Pancreas (tissue), 10 donors: Measurements from ENCODE around the gene SOX21. TPM values are rescaled to one million over a fixed set of nuclear protein-coding genes. Genes with fewer than 3 reads are reported as not detected.
A peak's percentile ranks its signal among the peaks of the same experiment; 100 is the strongest.

Source experiments
- ATAC-seq, 4 donors: fragments of 200-7000 bp; cut with Tn5 transposase; one replicate each; pipeline versions ENCODE4 v1.8.0 to v1.9.1; 2020; ENCODE audit warnings: mild to moderate bottlenecking in 4 of 4, moderate library complexity in 4 of 4
- DNase-seq, 6 donors: peaks; one replicate each; pipeline ENCODE4 v3.0.0-alpha.2; 2020
- FAIRE-seq: peaks from 2 replicates; lab custom pipeline; 2012; peaks lifted over from hg19 to GRCh38; lab: Jason Lieb, UNC
- H3K27ac ChIP-seq, 4 donors: fragments of 200-600 bp; sonication (generic); 1 replicate in 3 of 4; 2 replicates in 1 of 4; pipeline versions ENCODE4 v1.5.0 to v1.8.0; 2020
- H3K27me3 ChIP-seq, 4 donors: fragments of 200-600 bp; one replicate each; pipeline ENCODE4 v1.8.0; 2021
- H3K36me3 ChIP-seq, 3 donors: fragments of 200-600 bp; sonication (generic) in 1 of 3; one replicate each; pipeline versions ENCODE4 v1.5.0 to v1.8.0; 2020 to 2021
- H3K4me1 ChIP-seq, 3 donors: fragments of 200-600 bp; one replicate each; pipeline ENCODE4 v1.8.0; 2021
- H3K4me3 ChIP-seq, 4 donors: fragments of 200-600 bp; sonication (generic) in 2 of 4; one replicate each; pipeline versions ENCODE4 v1.5.0 to v1.8.0; 2020 to 2021
- H3K9me3 ChIP-seq, 4 donors: fragments of 200-600 bp; one replicate each; pipeline ENCODE4 v1.8.0; 2021
- WGBS, 2 donors: extraction: QIAGEN DNeasy Blood & Tissue Kit; methylation state at CpG; one replicate each; pipeline ENCODE4 v1.1.7; 2013; 5-methylcytosine and 5-hydroxymethylcytosine counted together
- intact Hi-C, 3 donors: fragments of 100-400 bp; cut with DNase I; formaldehyde crosslinking; loops; one replicate each; pipeline versions ENCODE4 v1.11.1 to v1.14.2; 2022
- polyA plus RNA-seq, 2 donors: library from polyadenylated mRNA; stranded (reverse); fragments of 200-250 nt; gene quantifications; one replicate each; pipeline ENCODE4 v1.2.3, GENCODE V29; 2013
- total RNA-seq, 6 donors: library from RNA; stranded (reverse); fragmentation: NEBNext Ultra II Directional in 4 of 6; extraction: Animal tissue kit (Norgen Biotek cat#: 25700) in 4 of 6; gene quantifications; one replicate each; pipeline versions ENCODE4 v1.2.1 to v1.2.4, GENCODE V29; 2021 to 2023
- TF ChIP-seq, protein P1 (sequence below), 4 donors: fragments of 200-600 bp; sonication (generic) in 3 of 4; IDR thresholded peaks; one replicate each; pipeline versions ENCODE4 v1.5.0 to v1.8.0; 2021; ENCODE audit warnings: antibody characterized with exemption in 4 of 4
- donor health status: healthy with polysubstance abuse.
- donor health status: DM: no; HTN: no; CAD: no; lungs with moderate emphysema.
- donor health status: DM: no; HTN: no; CAD: no.
- donor health status: control.
- donor health status: control.
- donor health status: Bipolar disorder and iron deficiency.
- donor health status: DM: yes; HTN: yes; CAD: no.
- donor health status: DM: no; HTN: no; CAD: no.
- donor health status: DM: no; HTN: no; CAD: no.
- donor health status: DM: yes; HTN: yes; CAD: no.

The SOX21 gene
- total and polyA plus RNA-seq, 8 donors = 0.16 TPM; not detected in 7

DNA sequence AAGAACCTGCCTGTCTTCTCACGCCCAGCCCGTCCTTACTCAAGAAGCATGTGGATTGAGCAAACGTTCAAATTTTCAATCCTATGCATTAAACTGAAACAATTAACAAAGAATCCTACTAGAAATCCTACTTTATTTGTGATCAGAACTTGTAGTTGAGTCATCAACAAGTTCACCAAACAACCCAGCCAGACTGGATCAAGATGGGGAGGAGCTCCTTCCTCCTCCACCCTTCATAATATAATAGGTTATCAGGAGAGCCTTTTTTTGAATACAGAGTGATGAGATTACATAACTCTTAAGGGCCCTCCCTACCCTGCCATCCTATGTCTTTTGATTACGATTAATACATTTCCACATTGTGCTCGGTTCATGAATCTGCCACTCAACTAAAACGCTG lies 32.7 kb downstream of the SOX21 start:
- ATAC-seq (no peak), FAIRE-seq (no peak), DNase-seq (no peak)
- H3K9me3 ChIP-seq = no peaks in the 10 kb centered on the region
- H3K4me1 ChIP-seq = no peaks in the 10 kb centered on the region
- no peaks in the 10 kb centered on the region for H3K36me3 ChIP-seq
- intact Hi-C loops = no loop called here
- 83 to 86% methylated on average over 6 of the region's 6 CpGs for WGBS, 2 donors
- H3K27me3 ChIP-seq = no peaks in the 10 kb centered on the region
- TF ChIP-seq, protein P1, sequence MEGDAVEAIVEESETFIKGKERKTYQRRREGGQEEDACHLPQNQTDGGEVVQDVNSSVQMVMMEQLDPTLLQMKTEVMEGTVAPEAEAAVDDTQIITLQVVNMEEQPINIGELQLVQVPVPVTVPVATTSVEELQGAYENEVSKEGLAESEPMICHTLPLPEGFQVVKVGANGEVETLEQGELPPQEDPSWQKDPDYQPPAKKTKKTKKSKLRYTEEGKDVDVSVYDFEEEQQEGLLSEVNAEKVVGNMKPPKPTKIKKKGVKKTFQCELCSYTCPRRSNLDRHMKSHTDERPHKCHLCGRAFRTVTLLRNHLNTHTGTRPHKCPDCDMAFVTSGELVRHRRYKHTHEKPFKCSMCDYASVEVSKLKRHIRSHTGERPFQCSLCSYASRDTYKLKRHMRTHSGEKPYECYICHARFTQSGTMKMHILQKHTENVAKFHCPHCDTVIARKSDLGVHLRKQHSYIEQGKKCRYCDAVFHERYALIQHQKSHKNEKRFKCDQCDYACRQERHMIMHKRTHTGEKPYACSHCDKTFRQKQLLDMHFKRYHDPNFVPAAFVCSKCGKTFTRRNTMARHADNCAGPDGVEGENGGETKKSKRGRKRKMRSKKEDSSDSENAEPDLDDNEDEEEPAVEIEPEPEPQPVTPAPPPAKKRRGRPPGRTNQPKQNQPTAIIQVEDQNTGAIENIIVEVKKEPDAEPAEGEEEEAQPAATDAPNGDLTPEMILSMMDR (IDR thresholded peaks at IDR 0.05) = no peak
- H3K27ac ChIP-seq = no peak overlapping the region
- H3K4me3 ChIP-seq = no peak overlapping the region

DNA sequence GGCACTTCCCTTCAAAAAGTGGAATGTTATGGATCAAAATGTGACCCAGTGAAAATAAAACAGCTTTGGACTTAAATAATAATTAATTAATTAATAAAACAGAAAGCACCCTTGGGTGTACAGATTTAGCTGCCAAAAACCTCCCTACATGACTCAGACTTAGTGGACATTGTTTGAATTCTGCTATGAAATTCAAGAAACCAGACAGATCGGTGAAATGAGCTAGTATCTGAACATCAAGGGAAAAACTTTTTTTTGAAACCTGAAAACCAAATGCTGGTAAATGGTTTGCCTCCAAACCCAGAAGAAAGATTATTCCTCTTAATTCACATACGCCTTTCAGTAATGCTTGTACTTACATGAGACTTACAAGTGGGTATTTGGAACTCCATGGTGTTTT lies 33.5 kb downstream of the SOX21 start:
- Histone ChIP-seq H3K36me3 (no peaks in the 10 kb centered on the region), H3K27me3 (no peaks in the 10 kb centered on the region), H3K4me3 (no peak overlapping the region), H3K9me3 (no peaks in the 10 kb centered on the region), H3K27ac (no peak overlapping the region), H3K4me1 (no peaks in the 10 kb centered on the region)
- TF ChIP-seq, protein P1 (IDR thresholded peaks at IDR 0.05) = no peak
- FAIRE-seq (no peak), DNase-seq (no peak), ATAC-seq (no peak)
- intact Hi-C loops = no loop called here
- 81 to 86% methylated on average over 2 of the region's 2 CpGs for whole genome bisulfite sequencing, 2 donors

DNA sequence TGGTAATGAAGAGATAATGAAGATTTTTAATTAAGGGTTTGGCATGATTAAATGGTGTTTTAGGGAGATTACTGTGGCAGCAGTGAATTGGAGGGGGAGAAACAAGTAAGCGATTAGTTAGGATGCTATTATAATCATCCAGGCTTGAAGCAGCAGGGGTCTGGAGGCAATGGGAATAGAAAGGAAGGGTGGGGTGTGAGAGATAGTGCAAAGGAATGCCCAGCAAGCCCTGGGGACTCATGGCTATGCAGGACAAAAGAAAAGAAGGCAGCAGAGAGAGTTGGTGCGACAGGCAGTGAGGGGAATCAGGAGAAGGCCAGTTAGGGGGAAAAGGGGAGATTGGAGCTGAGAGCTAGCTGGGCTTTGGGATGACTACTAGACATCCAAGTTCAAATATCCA lies 34.5 kb downstream of the SOX21 start:
- Histone ChIP-seq H3K27me3 (no peaks in the 10 kb centered on the region), H3K4me1 (no peaks in the 10 kb centered on the region), H3K36me3 (no peaks in the 10 kb centered on the region), H3K4me3 (no peak overlapping the region), H3K27ac (no peak overlapping the region), H3K9me3 (no peaks in the 10 kb centered on the region)
- FAIRE-seq (no peak), ATAC-seq (no peak), DNase-seq (no peak)
- TF ChIP-seq, protein P1 (IDR thresholded peaks at IDR 0.05) = no peak
- intact Hi-C loops = no loop called here
- 72 to 76% methylated on average over 2 of the region's 2 CpGs for WGBS, 2 donors

DNA sequence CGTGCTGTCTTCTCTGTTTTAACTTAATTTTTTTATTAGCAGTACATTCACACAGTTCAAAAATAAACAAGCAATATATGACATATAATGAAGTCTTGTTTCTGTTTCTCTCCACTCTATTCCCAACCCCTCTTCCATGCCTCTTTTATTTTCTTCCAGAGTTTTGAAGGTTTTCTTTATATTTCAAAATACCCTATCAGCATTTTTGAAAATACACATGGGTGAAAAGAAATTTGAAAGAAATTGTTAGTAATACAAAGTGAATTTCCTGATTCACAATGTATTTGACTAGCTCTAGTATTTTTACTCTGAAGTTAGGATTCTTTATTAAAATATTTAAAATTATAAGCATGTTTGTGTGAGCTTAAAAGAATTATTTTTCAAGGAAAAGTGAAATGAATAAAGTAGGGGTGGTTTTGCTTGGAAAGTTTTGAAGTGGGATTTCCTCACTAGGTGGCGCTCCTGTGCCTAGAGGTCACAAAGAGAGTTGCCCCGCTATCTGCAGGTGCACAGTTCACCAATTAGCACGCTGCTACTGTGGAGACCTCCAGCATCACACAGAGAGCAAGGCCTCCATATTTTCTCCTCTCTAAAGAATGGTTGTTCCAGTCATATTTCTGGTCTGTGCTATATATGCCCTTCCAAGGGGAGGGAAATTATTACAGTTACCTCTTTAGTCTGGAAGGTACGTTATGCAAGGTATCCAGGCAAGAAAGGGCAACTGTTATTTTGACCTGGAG lies 37.6 kb downstream of the SOX21 start:
- H3K4me3 ChIP-seq = no peak overlapping the region
- FAIRE-seq = peak; percentile 20
- ATAC-seq = peak in 3 of 4 donors; percentile 56 to 68 (median 61)
- H3K27ac ChIP-seq = no peak overlapping the region
- H3K9me3 ChIP-seq = no peaks in the 10 kb centered on the region
- 25 to 27% methylated on average over 5 of the region's 5 CpGs for WGBS, 2 donors
- no peaks in the 10 kb centered on the region for H3K4me1 ChIP-seq
- TF ChIP-seq, protein P1 (IDR thresholded peaks at IDR 0.05) = peak in 3 of 4 donors; percentile 42 to 63 (median 55)
- H3K36me3 ChIP-seq = no peaks in the 10 kb centered on the region
- intact Hi-C loops = no loop called here
- peak in 5 of 6 donors; percentile 13 to 64 (median 42) for DNase-seq
- H3K27me3 ChIP-seq = no peaks in the 10 kb centered on the region

DNA sequence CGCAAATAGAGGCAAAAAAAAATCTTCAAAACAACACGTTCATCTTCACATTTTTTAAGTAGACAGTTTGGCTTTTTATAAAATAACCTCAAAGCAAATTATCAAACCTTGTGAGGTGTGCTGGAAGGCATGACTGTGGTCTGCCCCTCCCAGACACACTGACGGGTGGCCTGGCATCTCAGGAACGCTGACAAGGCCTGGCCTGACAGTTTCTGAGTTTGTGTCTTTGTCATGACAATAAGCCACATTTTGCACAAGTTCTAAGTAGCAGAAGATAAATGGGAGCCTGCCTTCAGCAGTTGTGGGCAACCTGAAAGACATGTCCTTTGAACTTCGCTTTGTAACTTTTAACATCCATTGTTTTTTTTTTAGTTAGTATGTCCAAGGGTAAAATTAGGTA lies 38.5 kb downstream of the SOX21 start:
- Histone ChIP-seq H3K4me3 (no peak overlapping the region), H3K4me1 (no peaks in the 10 kb centered on the region), H3K36me3 (no peaks in the 10 kb centered on the region), H3K27me3 (no peaks in the 10 kb centered on the region), H3K9me3 (no peaks in the 10 kb centered on the region), H3K27ac (no peak overlapping the region)
- 50 to 57% methylated on average over 5 of the region's 5 CpGs for WGBS, 2 donors
- DNase-seq = no peak
- no peak for ATAC-seq
- intact Hi-C loops = no loop called here
- no peak for FAIRE-seq
- TF ChIP-seq, protein P1 (IDR thresholded peaks at IDR 0.05) = no peak
